Parathyroid adenoma (tissue), 2 donors: Measurements from ENCODE around the gene WDSUB1.

Source experiments
- H2AFZ ChIP-seq: fragments of 300-600 bp; sonication (generic); one replicate; pipeline ENCODE4 v1.7.0; 2017; ENCODE audit warnings: antibody characterized with exemption, mild to moderate bottlenecking
- H3K27ac ChIP-seq: fragments of 300-600 bp; sonication (generic); one replicate; pipeline ENCODE4 v1.7.0; 2017
- H3K27me3 ChIP-seq: fragments of 300-600 bp; sonication (generic); one replicate; pipeline ENCODE4 v1.7.0; 2017; ENCODE audit warnings: low read length; ENCODE audit not compliant: control insufficient read depth, insufficient read depth
- H3K36me3 ChIP-seq: fragments of 300-600 bp; sonication (generic); one replicate; pipeline ENCODE4 v1.7.0; 2017; ENCODE audit warnings: low read length; ENCODE audit not compliant: control insufficient read depth, insufficient read depth
- H3K4me1 ChIP-seq: fragments of 300-600 bp; sonication (generic); one replicate; pipeline ENCODE4 v1.7.0; 2017; ENCODE audit warnings: control low read depth
- H3K4me2 ChIP-seq: fragments of 300-600 bp; sonication (generic); one replicate; pipeline ENCODE4 v1.7.0; 2017; ENCODE audit warnings: low read length
- H3K4me3 ChIP-seq: fragments of 300-600 bp; sonication (generic); one replicate; pipeline ENCODE4 v1.7.0; 2017; ENCODE audit warnings: low read depth, low read length
- H3K79me2 ChIP-seq: fragments of 300-600 bp; sonication (generic); one replicate; pipeline ENCODE4 v1.7.0; 2017; ENCODE audit warnings: control low read depth
- H3K9ac ChIP-seq: fragments of 300-600 bp; sonication (generic); one replicate; pipeline ENCODE4 v1.7.0; 2017; ENCODE audit warnings: mild to moderate bottlenecking
- H3K9me3 ChIP-seq: fragments of 300-600 bp; sonication (generic); one replicate; pipeline ENCODE4 v1.7.0; 2017; ENCODE audit warnings: low read length; ENCODE audit not compliant: control insufficient read depth
- TF ChIP-seq, protein P1 (sequence below): fragments of 300-600 bp; sonication (generic); IDR thresholded peaks from one replicate; pipeline ENCODE4 v1.7.0; 2017; ENCODE audit warnings: antibody characterized with exemption, mild to moderate bottlenecking
- donor health status: primary hyperparathyroidism.

The WDSUB1 gene

DNA sequence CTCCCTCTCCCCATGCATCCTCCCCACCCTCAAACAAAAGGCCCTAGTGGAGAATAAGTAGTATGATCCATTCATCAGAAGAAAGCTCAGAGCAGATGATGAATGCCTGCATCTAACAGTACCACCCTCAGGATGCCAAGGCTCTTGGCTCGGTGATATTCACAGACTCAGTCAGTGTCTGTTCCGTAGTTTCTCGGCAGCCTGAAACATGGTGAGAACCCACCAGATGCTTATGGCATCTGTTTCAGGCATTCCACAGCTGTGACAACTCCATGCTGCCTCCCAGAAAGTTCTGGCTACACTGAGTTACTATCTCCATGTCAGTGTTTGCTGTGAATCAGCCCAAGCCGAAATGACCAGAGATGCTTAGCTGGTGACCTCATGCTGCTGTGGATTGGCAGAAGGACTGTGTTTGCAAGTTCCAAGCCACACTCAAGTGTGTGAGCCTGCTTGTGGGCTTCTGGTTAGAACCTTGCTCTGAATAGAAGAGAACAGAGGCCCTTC, 83.9 kb downstream of the WDSUB1 start:
- TF ChIP-seq, protein P1, sequence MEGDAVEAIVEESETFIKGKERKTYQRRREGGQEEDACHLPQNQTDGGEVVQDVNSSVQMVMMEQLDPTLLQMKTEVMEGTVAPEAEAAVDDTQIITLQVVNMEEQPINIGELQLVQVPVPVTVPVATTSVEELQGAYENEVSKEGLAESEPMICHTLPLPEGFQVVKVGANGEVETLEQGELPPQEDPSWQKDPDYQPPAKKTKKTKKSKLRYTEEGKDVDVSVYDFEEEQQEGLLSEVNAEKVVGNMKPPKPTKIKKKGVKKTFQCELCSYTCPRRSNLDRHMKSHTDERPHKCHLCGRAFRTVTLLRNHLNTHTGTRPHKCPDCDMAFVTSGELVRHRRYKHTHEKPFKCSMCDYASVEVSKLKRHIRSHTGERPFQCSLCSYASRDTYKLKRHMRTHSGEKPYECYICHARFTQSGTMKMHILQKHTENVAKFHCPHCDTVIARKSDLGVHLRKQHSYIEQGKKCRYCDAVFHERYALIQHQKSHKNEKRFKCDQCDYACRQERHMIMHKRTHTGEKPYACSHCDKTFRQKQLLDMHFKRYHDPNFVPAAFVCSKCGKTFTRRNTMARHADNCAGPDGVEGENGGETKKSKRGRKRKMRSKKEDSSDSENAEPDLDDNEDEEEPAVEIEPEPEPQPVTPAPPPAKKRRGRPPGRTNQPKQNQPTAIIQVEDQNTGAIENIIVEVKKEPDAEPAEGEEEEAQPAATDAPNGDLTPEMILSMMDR = no peak
- Histone ChIP-seq H3K9ac (no peak overlapping the region), H3K36me3 (no peaks in the 10 kb centered on the region), H3K9me3 (no peaks in the 10 kb centered on the region), H2AFZ (no peak overlapping the region), H3K4me3 (no peak overlapping the region), H3K27ac (no peak overlapping the region), H3K4me1 (no peaks in the 10 kb centered on the region), H3K79me2 (no peaks in the 10 kb centered on the region), H3K4me2 (no peak overlapping the region), H3K27me3 (no peaks in the 10 kb centered on the region)

DNA sequence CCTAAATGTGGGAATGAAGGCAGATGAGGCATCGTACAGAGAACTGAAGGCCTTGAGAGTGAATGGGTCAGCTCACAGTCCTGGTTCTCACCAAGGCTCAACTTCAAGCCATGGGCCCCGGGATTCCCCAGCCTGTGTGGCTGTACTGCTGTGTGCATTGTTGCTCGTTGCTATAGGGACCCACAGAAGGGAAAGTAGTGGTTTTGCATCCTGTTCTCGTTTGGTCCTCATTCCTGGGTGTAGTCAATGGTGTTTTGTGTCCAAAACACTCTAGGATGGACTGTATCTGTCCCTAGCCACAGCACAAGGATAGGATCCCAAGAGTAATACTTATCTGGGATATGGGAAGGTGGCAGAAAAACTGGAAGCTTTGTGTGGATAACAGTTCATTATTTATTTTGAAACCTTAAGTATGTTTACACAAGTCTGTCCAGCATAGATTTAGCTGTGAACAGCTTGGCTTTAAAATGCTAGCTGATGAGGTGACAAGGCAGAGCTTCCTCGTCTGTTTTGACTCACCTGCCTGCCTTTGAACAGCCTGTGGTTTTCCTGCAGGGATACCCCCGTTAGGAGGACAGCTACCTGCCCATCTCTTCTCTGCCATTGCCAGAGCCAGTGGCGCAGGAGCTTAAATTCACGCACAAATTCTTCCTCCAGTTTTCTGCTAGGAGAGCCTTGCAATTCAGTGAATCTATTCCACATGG, 85.0 kb downstream of the WDSUB1 start:
- no peak overlapping the region for H3K27ac ChIP-seq
- no peaks in the 10 kb centered on the region for H3K36me3 ChIP-seq
- H3K4me2 ChIP-seq = no peak overlapping the region
- no peak overlapping the region for H3K9ac ChIP-seq
- no peaks in the 10 kb centered on the region for H3K9me3 ChIP-seq
- no peaks in the 10 kb centered on the region for H3K4me1 ChIP-seq
- TF ChIP-seq, protein P1 = no peak
- no peak overlapping the region for H2AFZ ChIP-seq
- H3K79me2 ChIP-seq = no peaks in the 10 kb centered on the region
- H3K4me3 ChIP-seq = no peak overlapping the region
- no peaks in the 10 kb centered on the region for H3K27me3 ChIP-seq

DNA sequence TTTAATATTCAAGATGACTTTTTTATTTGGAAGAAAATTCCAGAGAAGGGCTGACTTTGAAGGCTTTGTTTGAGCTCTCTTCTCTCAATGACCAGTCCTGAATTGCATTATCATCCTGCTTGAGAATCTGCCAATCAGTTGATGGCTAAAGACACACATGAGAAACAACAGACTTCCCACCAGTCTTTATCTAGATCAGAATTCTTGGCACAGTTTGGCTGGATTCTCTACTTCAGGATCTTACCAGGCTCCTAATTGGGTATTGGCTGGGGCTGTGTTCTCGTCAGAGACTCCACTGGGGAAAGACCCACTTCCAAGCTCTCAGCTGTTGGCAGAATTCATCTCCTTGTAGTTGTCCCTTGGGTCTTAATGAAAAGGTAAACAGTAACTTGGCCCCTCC, 86.0 kb downstream of the WDSUB1 start:
- Histone ChIP-seq H3K27ac (no peak overlapping the region), H3K79me2 (no peaks in the 10 kb centered on the region), H3K4me2 (no peak overlapping the region), H2AFZ (no peak overlapping the region), H3K27me3 (no peaks in the 10 kb centered on the region), H3K9ac (no peak overlapping the region), H3K4me3 (no peak overlapping the region), H3K9me3 (no peaks in the 10 kb centered on the region), H3K4me1 (no peaks in the 10 kb centered on the region), H3K36me3 (no peaks in the 10 kb centered on the region)
- TF ChIP-seq, protein P1 = no peak

DNA sequence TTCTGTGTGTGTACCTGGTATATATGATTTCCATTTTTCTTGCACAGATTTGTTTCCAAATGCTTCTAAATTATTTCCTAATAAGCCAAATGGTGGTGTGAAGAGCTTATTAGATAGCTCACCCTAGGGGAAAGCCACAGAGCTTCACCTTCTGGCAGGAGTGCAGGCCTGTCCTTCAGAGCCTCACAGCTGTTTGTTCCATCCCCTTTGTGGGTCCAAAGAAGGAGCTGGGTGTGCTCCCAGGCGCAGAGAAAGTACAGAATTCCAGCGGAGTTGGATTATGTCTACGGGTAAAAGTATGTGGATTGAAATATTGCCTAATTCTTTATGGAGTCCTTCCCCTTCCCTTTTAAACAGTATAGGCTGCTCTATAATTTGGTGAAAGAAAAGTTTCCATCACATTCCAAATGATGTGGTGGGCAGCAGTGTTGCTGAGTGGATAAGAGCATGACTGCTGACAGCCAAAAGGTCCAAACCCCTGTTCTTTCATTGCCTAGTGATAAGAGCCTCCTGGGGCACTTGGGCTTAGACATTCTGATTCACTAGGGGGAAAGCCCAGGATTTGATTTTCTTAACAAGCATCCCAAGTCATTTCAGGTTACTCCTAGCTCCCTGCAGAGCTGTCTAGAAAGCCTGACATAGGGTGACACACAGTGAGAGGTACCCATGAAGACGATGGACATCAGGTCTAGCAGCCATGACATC, 86.6 kb downstream of the WDSUB1 start:
- no peak overlapping the region for H3K27ac ChIP-seq
- H2AFZ ChIP-seq = no peak overlapping the region
- no peaks in the 10 kb centered on the region for H3K27me3 ChIP-seq
- H3K4me2 ChIP-seq = no peak overlapping the region
- no peaks in the 10 kb centered on the region for H3K79me2 ChIP-seq
- H3K9me3 ChIP-seq = no peaks in the 10 kb centered on the region
- H3K4me3 ChIP-seq = no peak overlapping the region
- no peaks in the 10 kb centered on the region for H3K36me3 ChIP-seq
- H3K4me1 ChIP-seq = no peaks in the 10 kb centered on the region
- TF ChIP-seq, protein P1 = no peak
- no peak overlapping the region for H3K9ac ChIP-seq
